Right lobe of liver (tissue), 4 donors: Measurements from ENCODE around the gene SCMH1.

Experiments used
- CTCF ChIP-seq, 4 donors: fragments of 200-600 bp in 3 of 4; fragments of 450-650 bp in 1 of 4; IDR thresholded peaks; one replicate each; pipeline versions ENCODE4 v1.5.1 to v1.8.0; 2016 to 2022; ENCODE audit warnings: antibody characterized with exemption in 4 of 4, mild to moderate bottlenecking in 2 of 4
- POLR2A ChIP-seq: fragments of 450-650 bp; IDR thresholded peaks from one replicate; pipeline ENCODE4 v1.6.1; 2017; ENCODE audit warnings: antibody characterized with exemption, mild to moderate bottlenecking
- donor health status: DM: no; HTN: no; CAD: no.
- donor health status: DM: no; HTN: no; CAD: no.
- donor health status: DM: no; HTN: yes; CAD: no.

DNA sequence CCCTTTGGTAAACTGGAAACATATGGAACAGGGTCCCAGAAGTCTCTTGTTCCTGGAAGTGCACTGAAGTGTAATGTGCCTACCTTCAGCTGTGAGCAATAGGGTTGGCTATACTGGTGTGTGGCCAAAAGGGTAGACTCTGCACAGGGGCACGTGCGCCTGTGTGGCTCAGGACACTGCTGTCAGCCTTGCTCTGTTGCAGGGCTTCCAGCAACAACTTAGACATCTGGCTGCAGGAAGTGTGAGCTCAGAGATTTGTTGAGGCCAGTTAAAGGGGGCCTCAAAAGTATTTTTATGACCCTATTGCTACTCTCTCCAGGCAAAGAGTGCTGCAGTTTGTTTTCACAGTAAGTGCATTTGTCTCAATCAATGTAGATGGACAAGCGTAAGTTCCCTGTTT lies 255.2 kb downstream of the SCMH1 start:
- no peak for TF ChIP-seq CTCF (IDR thresholded peaks at IDR 0.05)
- no peak for TF ChIP-seq POLR2A
